ENCODE data around the gene FYB1. TPM values are rescaled to one million over a fixed set of nuclear protein-coding genes. Genes with fewer than 3 reads are reported as not detected.

Gene FYB1
- total RNA-seq, 4 donors from 2014 or later, result 1.8 to 16.5 (median 4.8) TPM

GRCh38 chr5:39253196-39253595 lies 33.8 kb upstream of the FYB1 start:
- Histone ChIP-seq H3K9me3 (no peaks in the 10 kb centered on the region), H3K4me3 (no peak overlapping the region), H3K36me3 (no peaks in the 10 kb centered on the region), H3K27ac (no peak overlapping the region), H3K27me3 (no peaks in the 10 kb centered on the region), H3K4me1 (peaks cover 0 to 3% of the 10 kb centered on the region in 2 donors)
- intact Hi-C loops (cut with DNase I; ENCODE audit: low total_unique reads), result no loop called here
- TF ChIP-seq POLR2A (IDR thresholded peaks at IDR 0.05), result no peak
- DNase-seq, result no peak

- Histone ChIP-seq H3K27ac (no peak overlapping the region), H3K9me3 (no peaks in the 10 kb centered on the region), H3K27me3 (no peaks in the 10 kb centered on the region), H3K36me3 (no peaks in the 10 kb centered on the region), H3K4me1 (peaks cover 0 to 3% of the 10 kb centered on the region in 2 donors), H3K4me3 (no peak overlapping the region)
- TF ChIP-seq, protein P1, sequence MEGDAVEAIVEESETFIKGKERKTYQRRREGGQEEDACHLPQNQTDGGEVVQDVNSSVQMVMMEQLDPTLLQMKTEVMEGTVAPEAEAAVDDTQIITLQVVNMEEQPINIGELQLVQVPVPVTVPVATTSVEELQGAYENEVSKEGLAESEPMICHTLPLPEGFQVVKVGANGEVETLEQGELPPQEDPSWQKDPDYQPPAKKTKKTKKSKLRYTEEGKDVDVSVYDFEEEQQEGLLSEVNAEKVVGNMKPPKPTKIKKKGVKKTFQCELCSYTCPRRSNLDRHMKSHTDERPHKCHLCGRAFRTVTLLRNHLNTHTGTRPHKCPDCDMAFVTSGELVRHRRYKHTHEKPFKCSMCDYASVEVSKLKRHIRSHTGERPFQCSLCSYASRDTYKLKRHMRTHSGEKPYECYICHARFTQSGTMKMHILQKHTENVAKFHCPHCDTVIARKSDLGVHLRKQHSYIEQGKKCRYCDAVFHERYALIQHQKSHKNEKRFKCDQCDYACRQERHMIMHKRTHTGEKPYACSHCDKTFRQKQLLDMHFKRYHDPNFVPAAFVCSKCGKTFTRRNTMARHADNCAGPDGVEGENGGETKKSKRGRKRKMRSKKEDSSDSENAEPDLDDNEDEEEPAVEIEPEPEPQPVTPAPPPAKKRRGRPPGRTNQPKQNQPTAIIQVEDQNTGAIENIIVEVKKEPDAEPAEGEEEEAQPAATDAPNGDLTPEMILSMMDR (IDR thresholded peaks at IDR 0.05), result no peak
- TF ChIP-seq POLR2A (IDR thresholded peaks at IDR 0.05), result no peak
- intact Hi-C loops (cut with DNase I; ENCODE audit: low total_unique reads), result no loop called here
- no peak for DNase-seq
These were observed 30.4 kb upstream of the FYB1 start for GRCh38 chr5:39249564-39250274.

GRCh38 chr5:39249069-39249468 lies 29.7 kb upstream of the FYB1 start:
- no peak overlapping the region for H3K27ac ChIP-seq
- H3K27me3 ChIP-seq, result no peaks in the 10 kb centered on the region
- H3K9me3 ChIP-seq, result no peaks in the 10 kb centered on the region
- TF ChIP-seq, protein P1 (IDR thresholded peaks at IDR 0.05), result no peak
- TF ChIP-seq POLR2A (IDR thresholded peaks at IDR 0.05), result no peak
- H3K4me1 ChIP-seq, result peaks cover 0 to 3% of the 10 kb centered on the region in 2 donors
- H3K4me3 ChIP-seq, result no peak overlapping the region
- no peak for DNase-seq
- no peaks in the 10 kb centered on the region for H3K36me3 ChIP-seq
- intact Hi-C loops (cut with DNase I; ENCODE audit: low total_unique reads), result no loop called here

GRCh38 chr5:39240750-39241149 lies 21.4 kb upstream of the FYB1 start:
- Histone ChIP-seq H3K9me3 (no peaks in the 10 kb centered on the region), H3K27ac (no peak overlapping the region), H3K4me3 (no peak overlapping the region), H3K36me3 (no peaks in the 10 kb centered on the region), H3K27me3 (no peaks in the 10 kb centered on the region), H3K4me1 (no peaks in the 10 kb centered on the region)
- DNase-seq, result no peak
- intact Hi-C loops (cut with DNase I; ENCODE audit: low total_unique reads), result no loop called here
- no peak for TF ChIP-seq POLR2A (IDR thresholded peaks at IDR 0.05)
- TF ChIP-seq, protein P1 (IDR thresholded peaks at IDR 0.05), result no peak

DNA sequence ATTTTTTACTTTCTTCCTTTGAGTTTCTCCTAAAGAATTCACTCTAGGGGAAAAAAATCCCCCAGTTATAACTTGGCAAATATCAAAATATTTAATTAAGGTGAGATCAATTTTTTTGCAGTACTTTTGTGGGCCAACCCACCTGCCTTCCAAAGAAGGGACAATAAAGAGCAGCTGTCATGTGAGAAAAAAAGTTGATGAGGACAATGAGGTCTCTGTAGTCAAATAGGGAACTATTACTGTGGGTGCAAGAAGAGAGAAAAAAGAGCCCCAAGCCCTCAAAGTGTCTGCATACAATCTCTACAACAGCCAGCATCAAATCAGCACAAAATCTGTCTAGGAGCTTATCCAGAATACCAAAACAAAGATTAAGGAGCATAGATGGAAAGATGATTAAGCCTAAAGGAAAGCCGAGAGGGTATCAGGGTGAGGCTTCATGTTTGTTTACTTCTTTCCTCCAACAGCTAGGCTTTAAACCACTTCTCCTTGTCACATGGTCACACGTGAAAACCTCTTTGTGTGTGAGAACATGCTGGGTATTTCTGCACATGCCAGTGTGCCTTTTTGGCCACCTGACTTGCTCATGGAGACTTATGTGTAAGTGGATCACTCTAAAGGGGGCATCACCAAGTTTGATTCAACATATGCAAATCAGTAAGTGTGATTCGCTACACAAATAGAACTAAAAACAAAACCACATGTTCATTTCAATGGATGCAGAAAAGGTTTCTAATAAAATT lies 19.2 kb upstream of the FYB1 start:
- no peaks in the 10 kb centered on the region for H3K4me1 ChIP-seq
- H3K9me3 ChIP-seq, result no peaks in the 10 kb centered on the region
- no peak for DNase-seq
- no peak overlapping the region for H3K4me3 ChIP-seq
- TF ChIP-seq, protein P1 (IDR thresholded peaks at IDR 0.05), result no peak
- TF ChIP-seq POLR2A (IDR thresholded peaks at IDR 0.05), result no peak
- intact Hi-C loops (cut with DNase I; ENCODE audit: low total_unique reads), result no loop called here
- no peak overlapping the region for H3K27ac ChIP-seq
- no peaks in the 10 kb centered on the region for H3K36me3 ChIP-seq
- no peaks in the 10 kb centered on the region for H3K27me3 ChIP-seq
